Stimulated activated CD8-positive, alpha-beta memory T cell treated with anti-CD3 and anti-CD28 coated beads, Interleukin-12 subunit alpha, Interleukin-12 subunit beta, amount 100 ng/mL, for 24 hours (primary cell): ENCODE data around the gene PRDM16.

ENCODE experiments used
- DNase-seq: peaks from one replicate; pipeline ENCODE4 v3.0.0-alpha.2; 2020; ENCODE audit errors: extremely low read depth

PRDM16 gene

DNA sequence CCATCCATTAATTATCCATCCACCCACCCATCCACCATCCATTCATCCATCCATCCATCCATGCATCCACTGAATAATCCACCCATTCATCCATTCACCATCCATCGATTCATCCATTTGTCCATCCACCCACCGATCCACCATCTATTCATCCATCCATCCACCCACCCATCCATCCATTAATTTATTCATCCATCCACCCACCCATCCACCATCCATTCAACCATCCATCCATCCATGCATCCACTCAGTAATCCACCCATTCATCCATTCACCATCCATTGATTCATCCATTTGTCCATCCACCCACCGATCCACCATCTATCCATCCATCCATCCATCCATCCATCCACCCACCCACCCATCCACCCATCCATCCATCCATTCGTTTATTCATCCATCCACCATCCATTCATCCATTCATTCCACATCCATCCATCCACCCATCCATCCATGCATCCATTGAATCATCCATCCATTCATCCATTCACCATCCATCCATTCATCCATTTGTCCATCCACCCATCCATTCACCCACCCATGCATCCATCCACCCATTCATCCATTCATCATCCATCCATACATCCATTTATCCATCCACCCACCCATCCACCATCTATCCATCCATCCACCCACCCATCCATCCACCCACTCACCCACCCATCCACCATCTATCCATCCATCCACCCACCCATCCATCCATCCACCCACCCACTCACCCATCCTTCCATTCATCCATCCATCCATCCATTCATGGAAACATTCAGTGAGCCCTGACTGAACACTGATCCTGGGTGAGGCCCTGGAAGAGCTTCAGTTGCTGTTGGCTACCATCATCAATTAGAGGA, 302.1 kb downstream of the PRDM16 start:
- DNase-seq = no peak

GRCh38 chr1:3372317-3372716, 303.3 kb downstream of the PRDM16 start:
- DNase-seq = no peak

GRCh38 chr1:3373175-3373574, 304.2 kb downstream of the PRDM16 start:
- DNase-seq = no peak

DNA sequence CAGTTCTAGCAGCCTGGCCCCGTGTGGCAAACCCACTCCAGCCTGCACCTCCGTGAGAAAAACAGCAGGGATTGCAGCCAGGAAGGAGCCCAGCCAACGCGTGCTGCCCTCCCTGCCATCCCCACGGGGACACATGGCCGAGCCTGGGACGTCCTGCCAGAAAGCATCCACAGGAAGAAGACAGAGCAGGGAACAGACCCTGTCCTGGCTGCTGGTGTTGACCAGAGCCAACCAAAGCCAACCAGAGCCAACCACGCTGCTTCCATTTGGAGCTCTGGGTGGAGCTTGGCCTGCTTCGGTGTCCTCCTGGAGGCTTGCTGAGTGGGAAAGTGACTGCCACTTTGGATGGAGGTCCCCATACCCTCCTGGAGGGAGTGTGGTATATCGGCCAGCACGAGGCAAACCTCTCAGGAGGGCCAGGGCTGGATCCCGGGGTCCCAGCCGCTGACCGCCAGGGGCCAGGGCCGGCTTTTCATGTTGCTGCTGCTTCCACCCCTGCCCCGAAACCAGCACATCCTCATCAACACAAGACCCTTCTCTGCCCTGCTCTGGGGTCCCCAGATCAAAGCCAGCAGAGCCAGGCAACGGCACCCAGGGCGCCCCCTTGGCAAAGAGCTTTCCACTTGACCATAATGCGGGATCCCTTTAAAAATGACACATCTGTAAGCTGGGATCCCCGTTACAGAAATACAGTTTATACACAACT, 304.9 kb downstream of the PRDM16 start:
- DNase-seq = no peak

DNA sequence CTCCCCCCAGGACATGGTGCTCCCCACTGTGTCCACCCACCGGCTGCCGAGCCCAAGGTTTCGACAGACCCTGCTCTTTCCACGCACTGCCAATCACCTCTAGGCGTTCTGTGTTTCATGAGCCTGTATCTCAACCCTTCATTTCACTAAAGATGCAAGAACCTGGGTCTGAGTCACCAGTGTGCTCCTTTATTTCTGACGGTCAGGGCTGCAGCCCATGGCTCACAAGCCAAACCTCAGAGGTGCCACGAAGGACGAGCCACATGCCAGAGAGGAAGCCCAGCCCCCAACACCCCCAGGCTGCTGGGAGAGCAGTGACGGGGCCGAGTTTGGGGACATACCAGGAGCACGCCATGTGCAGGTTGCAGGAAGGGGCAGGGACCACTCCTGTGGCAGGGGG, 306.2 kb downstream of the PRDM16 start:
- DNase-seq = no peak

- no peak for DNase-seq
Observed at GRCh38 chr1:3377166-3377565, 308.2 kb downstream of the PRDM16 start.

DNA sequence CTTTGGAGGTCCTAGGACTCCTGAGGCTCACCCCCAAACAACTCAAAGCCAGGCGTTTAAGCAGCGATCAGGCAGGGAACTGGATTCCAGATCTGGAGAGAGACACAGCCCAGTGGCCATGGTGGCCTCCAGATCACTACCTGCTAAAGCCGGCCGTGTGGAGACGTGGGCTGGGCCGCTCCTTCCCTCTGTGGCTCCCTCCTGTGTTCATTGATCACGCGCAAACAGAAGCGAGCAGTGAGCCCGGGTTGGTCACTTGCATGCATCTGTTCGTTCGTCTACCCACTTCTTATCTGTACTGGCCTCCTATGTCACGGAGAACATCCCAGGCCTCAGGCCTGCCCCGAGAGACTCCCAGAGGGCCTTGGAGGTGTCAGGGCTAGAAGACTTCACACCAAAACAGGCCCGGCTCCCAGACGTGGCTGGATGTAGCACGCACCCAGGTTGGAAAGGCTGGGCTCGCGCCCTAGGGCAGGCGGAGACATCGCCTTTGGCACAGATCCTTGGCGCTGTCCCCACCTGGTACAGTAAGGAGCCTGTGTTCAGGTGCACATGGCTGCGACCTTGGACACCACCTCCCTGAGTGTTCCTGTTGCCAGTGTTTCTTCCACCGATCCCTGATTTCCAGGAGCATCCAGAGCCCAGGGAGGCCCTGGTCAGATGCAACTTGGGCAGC, 308.7 kb downstream of the PRDM16 start:
- DNase-seq = no peak

DNA sequence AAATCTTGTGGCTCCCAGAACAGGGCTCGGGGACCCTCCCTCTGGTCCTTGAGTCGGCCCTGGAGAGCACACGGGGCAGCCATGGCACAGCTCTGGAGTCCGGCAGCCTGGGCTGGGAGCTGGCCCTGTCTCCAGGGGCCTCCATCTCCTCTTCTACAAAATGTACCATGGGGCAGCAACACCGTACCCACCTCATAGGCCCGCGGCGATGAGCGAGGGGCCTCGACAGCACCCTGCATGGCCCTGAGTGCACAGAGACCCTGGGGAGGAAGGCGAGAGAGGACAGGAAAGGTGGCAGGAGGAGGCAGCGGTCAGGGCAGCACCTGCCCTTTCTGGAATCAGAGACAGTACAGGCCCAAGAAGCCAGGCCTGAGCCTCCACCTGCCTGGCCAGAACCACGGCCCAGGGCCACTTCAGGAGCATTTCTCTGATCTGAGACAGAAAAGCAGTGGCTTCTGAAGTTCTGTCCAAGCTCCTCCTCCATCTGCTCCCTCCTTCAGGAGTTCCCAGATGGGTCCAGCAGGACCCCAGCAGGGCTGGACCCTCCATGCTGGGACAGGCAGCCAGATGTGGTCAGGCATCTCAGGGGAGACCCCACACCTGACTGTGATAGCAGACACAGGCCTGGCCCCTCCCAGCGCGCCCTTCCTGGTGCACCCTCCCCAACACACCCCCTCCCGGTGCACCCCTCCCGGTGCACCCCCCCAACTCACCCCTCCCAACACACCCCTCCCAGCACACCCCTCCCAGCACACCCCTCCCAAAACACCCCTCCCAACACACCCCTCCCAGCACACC, 309.6 kb downstream of the PRDM16 start:
- no peak for DNase-seq

GRCh38 chr1:3379934-3380333, 310.9 kb downstream of the PRDM16 start:
- no peak for DNase-seq

GRCh38 chr1:3380469-3380868, 311.5 kb downstream of the PRDM16 start:
- no peak for DNase-seq

DNA sequence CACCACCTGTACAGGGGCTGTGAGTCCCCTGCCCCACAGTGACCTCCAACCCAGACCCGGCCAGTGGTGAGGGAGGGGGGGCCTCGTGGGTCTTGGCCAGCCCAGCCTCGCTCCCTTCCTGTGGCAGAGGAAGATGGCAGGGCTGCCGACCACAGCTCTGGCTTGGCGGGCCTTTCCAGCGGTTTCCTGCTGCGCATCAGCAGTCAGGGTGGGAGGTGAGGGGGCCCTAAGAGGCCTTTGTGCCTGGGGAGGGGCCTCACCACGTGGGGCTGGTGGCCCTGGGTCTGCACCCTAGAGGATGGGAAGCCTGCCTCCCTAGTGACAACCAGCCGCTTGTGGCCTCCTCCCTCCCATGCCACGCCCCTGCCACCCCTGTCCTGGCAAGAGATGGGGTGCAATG, 312.9 kb downstream of the PRDM16 start:
- no peak for DNase-seq

DNA sequence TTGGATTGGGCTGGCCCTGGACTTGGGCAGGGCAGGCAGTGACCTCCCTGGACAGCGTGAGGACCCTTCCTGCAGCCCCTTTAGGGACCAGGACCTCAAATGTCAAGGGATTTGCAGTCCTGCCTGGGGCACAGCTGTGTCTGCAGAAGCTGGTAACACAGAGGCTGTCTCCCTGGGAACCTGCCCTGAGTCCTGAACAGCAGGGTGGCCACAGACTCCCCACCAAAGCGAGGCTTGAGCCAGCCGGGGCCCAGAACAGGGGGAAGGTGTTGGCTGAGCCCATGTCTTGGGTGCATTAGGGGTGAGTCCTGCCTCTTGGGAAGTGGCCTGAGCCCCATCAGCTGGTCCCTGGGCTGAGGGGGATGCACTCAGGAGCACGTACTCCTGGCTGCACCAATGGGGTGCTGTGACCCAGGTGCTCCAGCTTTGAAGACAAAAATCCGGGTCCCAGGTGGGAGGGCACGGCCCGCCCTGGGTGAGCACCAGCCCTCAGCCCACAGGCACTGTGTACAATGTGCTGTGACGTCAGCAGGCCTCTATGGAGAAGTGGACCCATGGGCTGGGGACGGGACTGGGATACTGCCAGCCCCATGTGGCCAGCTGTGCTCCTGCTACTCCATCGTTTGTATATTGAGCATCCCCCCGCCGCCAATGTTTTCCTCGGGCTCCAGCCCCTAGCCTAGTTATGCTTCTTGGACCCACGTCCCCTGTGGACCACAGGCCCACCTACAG, 313.5 kb downstream of the PRDM16 start:
- DNase-seq = no peak

- no peak for DNase-seq
Observed at GRCh38 chr1:3383679-3384078, 314.7 kb downstream of the PRDM16 start.

DNA sequence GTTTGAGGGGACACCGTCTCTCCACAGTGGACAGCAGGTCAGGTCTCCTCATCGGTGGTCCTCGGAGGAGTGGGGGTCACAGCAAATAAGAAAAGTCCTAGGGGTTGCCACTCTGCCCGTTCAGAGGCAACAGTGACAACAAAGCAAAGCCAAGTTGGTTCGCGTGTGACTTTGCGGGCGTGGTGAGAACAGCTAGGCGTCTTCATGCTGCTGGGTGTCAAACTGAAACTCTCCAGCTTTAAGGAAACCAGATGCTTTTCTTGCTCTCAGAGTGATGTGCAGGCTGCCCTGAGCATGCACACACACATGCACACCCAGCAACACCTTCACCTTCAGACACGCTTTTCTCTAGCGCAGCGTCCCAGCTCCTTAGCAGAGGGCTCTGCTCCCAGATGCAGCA, 315.4 kb downstream of the PRDM16 start:
- no peak for DNase-seq

- DNase-seq = no peak
Observed at GRCh38 chr1:3386205-3387002, 317.4 kb downstream of the PRDM16 start.

- no peak for DNase-seq
Observed at GRCh38 chr1:3387401-3387800, 318.4 kb downstream of the PRDM16 start.

DNA sequence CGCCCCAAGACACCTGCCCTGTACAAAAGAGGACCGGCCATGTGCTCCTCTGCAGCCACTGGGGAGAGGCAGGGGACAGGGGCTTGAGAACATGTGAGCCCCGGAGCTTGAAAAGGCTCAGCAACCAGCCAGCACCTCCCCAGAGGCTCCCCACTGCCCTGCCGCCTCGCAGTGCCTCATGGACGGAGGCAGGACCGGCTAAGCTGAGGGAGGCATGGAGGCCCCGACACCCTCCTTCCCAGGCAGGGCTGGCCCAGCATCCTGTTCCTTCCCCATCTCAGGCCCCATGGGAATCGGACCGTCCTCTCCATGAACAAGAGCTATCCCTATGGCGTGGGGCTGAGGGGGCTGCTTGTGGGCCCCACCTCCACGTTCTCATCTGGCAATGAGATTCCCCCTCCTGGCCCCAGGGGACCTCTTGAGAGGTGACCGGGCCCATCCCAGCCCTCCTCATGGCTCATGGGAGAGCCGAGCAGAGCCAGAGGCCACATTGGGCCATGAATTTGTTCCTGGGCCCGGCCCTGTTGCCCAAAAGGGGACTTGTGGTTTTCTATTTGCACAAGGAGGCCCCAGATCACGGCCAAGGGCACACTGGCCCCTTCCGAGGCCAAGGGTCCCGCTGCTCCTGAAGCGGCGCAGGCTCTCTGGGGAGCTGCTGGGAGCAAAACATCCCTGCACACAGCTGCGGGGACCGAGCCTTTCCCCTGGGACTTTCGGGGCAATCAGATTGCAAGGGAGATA, 320.3 kb downstream of the PRDM16 start:
- DNase-seq = no peak

GRCh38 chr1:3390291-3390690, 321.3 kb downstream of the PRDM16 start:
- no peak for DNase-seq

- no peak for DNase-seq
Observed at GRCh38 chr1:3391711-3392110, 322.7 kb downstream of the PRDM16 start.
